DLD1 (cell line): ENCODE data around the gene SPTBN2.
"Not testable (repeated sequence)": the region's sequence is repeated elsewhere in the genome, so short reads cannot be mapped to it uniquely, and the experiment has no call there.

Experiments used
- in situ Hi-C: cut with HindIII; loops from 2 replicates; pipeline ENCODE4 v1.10.0; 2017; ENCODE audit warnings: low sequenced_read_pairs

The SPTBN2 gene

GRCh38 chr11:66725114-66725513 is 3.9 kb downstream of the SPTBN2 start:
- in situ Hi-C loops, result no loop called here

- in situ Hi-C loops, result not testable (repeated sequence)
Measured at GRCh38 chr11:66724167-66724566, 4.8 kb downstream of the SPTBN2 start.

- in situ Hi-C loops, result no loop called here
Measured at GRCh38 chr11:66723693-66724092, 5.3 kb downstream of the SPTBN2 start.

- in situ Hi-C loops, result no loop called here
Measured at GRCh38 chr11:66722745-66723651, 6.0 kb downstream of the SPTBN2 start.

- in situ Hi-C loops, result no loop called here
Measured at GRCh38 chr11:66721939-66722338, 7.1 kb downstream of the SPTBN2 start.

- in situ Hi-C loops, result no loop called here
Measured at GRCh38 chr11:66720899-66721470, 8.0 kb downstream of the SPTBN2 start.

GRCh38 chr11:66720223-66720898 is 8.7 kb downstream of the SPTBN2 start:
- in situ Hi-C loops, result no loop called here

- in situ Hi-C loops, result no loop called here
Measured at GRCh38 chr11:66719111-66719872, 9.7 kb downstream of the SPTBN2 start.

- in situ Hi-C loops, result no loop called here
Measured at GRCh38 chr11:66718320-66718971, 10.6 kb downstream of the SPTBN2 start.

GRCh38 chr11:66717925-66718319 is 11.1 kb downstream of the SPTBN2 start:
- in situ Hi-C loops, result no loop called here

DNA sequence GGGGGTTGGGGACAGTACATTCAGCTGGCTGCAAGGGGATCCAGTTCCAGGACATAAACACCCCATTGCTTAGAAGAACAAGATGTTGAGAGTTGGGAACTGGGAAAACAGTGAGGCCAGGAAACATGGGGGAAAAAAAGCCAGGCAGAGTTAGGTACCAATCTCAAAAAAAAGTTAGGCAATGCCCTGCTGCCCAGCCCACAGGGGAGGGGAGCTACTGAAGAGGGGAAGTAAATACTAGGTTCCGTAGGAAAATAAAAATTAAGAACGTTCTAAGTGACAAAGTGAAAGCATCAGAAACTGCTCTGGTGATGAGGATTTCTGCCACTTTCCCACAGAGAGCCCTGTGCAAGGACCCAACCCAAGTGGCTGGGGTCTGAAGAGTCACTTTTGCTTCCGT is 12.0 kb downstream of the SPTBN2 start:
- in situ Hi-C loops, result no loop called here

DNA sequence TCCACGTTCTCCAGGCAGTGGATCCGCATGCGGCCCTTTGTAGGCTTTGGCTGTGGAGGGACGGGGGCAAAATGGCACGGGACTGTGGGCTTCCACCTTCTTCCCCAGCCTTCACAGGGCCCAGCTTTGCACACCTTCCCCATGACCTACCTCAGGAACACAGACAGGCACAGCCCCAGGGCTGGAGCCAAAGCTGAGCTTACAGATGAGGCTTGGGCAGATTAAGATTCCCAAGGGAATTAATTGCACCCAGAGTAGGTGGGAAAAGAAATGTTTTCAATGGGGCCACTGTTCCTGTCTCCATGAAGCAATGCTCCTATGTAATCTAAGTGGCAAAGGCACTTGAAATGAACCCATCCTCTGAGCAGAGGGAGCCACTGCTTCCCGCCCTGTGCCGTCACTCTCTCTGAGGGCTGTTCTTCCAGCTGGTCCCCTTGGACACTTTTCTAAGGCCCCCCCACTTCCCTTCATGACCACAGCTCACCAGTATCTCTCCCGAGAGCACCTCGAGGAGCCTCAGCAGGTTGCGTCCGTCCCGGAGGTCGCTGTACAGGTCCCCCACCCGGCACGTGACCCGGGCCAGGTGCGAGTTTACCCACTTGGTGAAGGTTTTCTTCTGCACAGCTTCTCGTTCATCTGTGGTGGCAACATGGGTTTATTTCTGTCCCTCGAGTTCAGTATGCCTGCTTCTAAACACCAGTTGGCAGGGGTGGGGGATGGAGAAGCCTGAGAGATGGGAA is 13.5 kb downstream of the SPTBN2 start:
- in situ Hi-C loops, result no loop called here

GRCh38 chr11:66713746-66714480 is 15.1 kb downstream of the SPTBN2 start:
- in situ Hi-C loops, result no loop called here

DNA sequence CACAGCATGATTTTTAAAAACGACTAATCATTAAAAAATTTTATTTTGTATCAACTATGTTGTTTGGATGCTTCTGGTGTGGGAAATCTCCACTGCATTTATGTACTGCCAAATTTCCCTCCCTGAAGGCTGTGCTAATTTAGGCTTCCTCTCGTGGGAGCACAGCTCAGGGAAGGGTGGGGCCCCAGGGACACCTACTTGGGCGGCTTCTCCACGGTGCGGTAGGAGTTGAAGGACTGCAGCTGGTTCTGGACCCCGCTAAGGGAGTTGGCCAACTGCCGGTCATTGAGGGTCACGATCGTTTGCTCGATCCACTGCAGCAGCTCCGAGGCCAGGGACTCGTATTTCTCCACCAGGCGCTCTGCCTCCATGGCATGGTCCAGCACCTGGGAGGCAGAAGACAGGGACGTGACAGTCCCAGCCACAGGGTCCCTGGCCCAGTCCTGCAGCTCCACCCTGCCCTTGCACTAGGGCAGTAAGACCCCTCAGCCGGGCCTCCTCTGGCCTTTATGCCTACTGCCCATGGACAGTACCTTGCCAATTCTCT is 18.6 kb downstream of the SPTBN2 start:
- in situ Hi-C loops, result no loop called here

DNA sequence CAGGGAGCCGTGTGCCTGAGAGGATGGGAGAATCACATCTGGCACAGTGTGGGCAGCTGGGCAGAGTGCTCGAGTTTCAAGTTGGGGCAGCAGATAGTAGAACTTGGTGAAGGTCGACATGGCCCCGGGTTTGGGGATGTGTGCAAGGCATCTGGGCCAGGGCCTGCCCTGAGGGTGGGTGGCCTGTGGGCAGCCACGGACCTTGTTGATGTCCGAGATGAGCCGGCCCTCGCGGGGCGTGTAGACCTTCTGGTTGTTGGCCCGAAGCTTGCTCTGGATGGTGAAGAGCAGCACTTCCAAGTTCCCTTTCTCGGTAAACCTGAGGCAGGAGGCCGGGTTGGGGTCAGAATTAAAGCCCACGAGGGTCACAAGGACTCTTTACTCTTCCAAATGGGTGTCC is 20.3 kb downstream of the SPTBN2 start:
- in situ Hi-C loops, result no loop called here

DNA sequence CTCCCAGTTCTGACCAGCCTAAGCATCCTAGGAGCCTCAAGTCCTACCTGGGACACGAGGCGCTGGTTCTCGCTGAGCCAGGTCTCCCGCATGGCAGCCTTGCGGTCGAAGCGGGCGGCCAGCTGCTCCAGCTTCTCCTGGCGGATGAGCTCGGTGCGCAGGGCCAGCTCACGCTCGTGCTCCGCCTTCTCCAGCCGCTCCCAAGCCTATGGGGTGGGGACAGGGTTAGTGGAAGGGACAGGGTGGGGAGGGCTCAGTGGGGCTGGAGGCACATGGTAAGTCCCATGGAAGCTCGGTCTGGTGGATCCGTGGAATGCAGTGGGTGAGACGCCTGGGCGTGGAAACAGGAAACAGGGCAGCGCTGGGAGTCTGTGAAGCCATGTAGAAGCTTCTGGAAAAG is 20.9 kb downstream of the SPTBN2 start:
- in situ Hi-C loops, result no loop called here

DNA sequence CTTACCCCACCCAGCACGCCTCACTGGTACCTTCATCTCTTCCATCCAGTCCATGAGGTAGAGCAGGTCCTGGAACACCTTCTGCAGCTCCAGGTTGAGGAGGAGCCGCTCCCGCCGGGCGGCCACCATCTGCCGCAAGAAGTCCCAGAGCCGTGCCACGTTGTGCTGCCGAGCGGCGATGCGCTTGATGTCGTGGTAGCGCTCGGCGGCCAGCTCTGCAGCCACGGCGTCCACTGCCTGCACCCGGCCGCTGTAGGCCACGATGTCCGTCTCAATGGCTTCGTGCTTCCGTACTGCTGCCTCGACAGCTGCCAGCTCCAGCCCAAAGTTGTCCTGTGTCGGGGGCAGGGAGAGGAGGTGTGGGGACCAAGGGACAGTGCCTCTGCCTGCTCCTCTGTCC is 21.5 kb downstream of the SPTBN2 start:
- in situ Hi-C loops, result no loop called here

DNA sequence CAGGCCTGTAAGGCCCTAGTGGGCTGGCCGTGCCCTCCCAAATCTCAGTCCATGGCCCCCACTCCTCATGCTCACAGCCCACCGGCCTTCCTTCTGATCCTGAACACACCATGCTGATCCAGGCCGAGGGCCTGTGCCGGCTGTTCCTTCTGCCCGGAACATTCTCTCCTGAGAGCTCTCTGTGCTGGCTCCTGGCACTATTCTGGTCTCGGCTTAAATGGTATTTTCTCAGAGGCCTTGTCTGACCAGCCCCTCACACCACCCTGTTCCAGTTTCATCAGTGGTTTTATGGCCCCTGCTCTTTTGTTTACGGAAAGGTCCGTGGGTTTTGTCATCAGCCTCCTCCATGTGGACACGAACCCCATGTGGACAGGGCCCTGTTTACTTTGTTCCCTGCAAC is 22.0 kb downstream of the SPTBN2 start:
- in situ Hi-C loops, result no loop called here
